HepG2 (cell line): ENCODE measurements around the gene CABLES2. TPM values are rescaled to one million over a fixed set of nuclear protein-coding genes. Genes with fewer than 3 reads are reported as not detected.

Experiments used
- BCL6 ChIP-seq: IDR thresholded peaks from 2 replicates; pipeline ENCODE4 v1.6.1; 2016; ENCODE audit warnings: missing genetic modification reagents, missing compliant biosample characterization
- CTCF ChIP-seq: sonication (generic); formaldehyde crosslinking; IDR thresholded peaks from 2 replicates; pipeline ENCODE4 v1.5.0; 2020; ENCODE audit warnings: mild to moderate bottlenecking, missing genetic modification reagents, moderate library complexity
- FOXA1 ChIP-seq, 2 experiments: fragments of 450-650 bp in 1 of 2; sonication (generic) in 1 of 2; formaldehyde crosslinking in 1 of 2; IDR thresholded peaks; 2 replicates each; pipeline versions ENCODE4 v1.4.0 to v1.6.1; 2016 to 2020; ENCODE audit warnings: missing genetic modification reagents in 1 of 2
- GABPA ChIP-seq, 2 experiments: IDR thresholded peaks; 2 replicates each; pipeline ENCODE4 v1.6.1; 2011 to 2016; ENCODE audit warnings: low read depth in 2 of 2, low read length in 1 of 2, missing biosample characterization in 1 of 2, missing genetic modification characterization in 1 of 2
- ZNF138 ChIP-seq: sonication (generic); formaldehyde crosslinking; IDR thresholded peaks from 2 replicates; pipeline ENCODE4 v1.5.0; 2020; ENCODE audit warnings: mild to moderate bottlenecking, low read depth, missing genetic modification reagents
- ZNF335 ChIP-seq: sonication (generic); formaldehyde crosslinking; IDR thresholded peaks from 2 replicates; pipeline ENCODE4 v1.4.0; 2020; ENCODE audit warnings: missing genetic modification reagents
- ZNF574 ChIP-seq: sonication (generic); formaldehyde crosslinking; IDR thresholded peaks from 2 replicates; pipeline ENCODE4 v1.4.0; 2020; ENCODE audit warnings: missing genetic modification reagents
- polyA plus RNA-seq, 8 experiments: library from polyadenylated mRNA; depleted of rRNA in 3 of 8; stranded (reverse) in 7 of 8; unstranded in 1 of 8; fragments of >200 nt; fragmentation: Illumina TruSeq in 4 of 8; extraction: Trizol in 4 of 8; gene quantifications; 2 replicates each; pipeline versions ENCODE4 v1.2.1 to v1.2.3, GENCODE V29; 2011 to 2016; ENCODE audit warnings: low read depth in 4 of 8, missing spikeins in 1 of 8, mixed read lengths in 1 of 8; ENCODE audit not compliant: insufficient read depth in 1 of 8
- total RNA-seq, 5 experiments: library from RNA; depleted of rRNA; stranded (reverse); fragments of >200 nt; fragmentation: Illumina TruSeq; extraction: Trizol; gene quantifications; 2 replicates each; pipeline ENCODE4 v1.2.3, GENCODE V29; 2016; ENCODE audit warnings: low read depth in 1 of 5

Gene CABLES2
- total and polyA plus RNA-seq, 2 of the 13 experiments (the other 11 are each of a cell fraction or from before 2014, with no cell fraction given) = 5.2 to 9.7 TPM

GRCh38 chr20:62405981-62406513 is 1.0 kb downstream of the CABLES2 start (continued):
- TF ChIP-seq ZNF574 (no peak), GABPA (IDR thresholded peaks at IDR 0.05; ENCODE audit: low read depth, low read length) (no peak), GABPA (CRISPR knock-in tag; IDR thresholded peaks at IDR 0.05; ENCODE audit: low read depth) (no peak), CTCF (no peak), ZNF138 (CRISPR knock-in tag) (no peak), BCL6 (CRISPR knock-in tag) (no peak), FOXA1 (IDR thresholded peaks at IDR 0.05) (no peak), FOXA1 (CRISPR knock-in tag; IDR thresholded peaks at IDR 0.05) (no peak), ZNF335 (CRISPR knock-in tag) (no peak)
- TF ChIP-seq, all 625 proteins: peak for 24
